Raji (cell line): ENCODE data around the gene GARIN5B.

Source experiments
- POLR2A ChIP-seq: IDR thresholded peaks from 2 replicates; pipeline ENCODE4 v1.6.1; 2011; ENCODE audit warnings: low read depth, low read length, control low read depth; ENCODE audit not compliant: insufficient read depth

The GARIN5B gene

DNA sequence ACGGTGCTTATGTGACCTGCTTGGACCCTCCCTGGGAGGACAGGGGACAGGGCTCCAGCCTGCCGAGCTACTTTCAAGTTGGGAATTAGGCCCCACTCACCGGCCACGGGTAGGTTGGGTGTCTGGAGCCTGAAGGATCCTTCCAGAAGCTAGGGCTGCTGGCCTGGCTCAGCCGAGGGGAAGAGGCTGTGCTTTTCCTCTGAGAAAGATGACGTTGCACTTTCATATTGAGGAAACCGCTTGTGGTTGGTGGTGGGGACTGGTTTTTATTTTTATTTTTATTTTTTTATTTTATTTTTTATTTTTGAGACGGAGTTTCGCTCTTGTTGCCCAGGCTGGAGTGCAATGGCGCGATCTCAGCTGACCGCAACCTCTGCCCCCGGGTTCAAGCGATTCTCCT lies 37.9 kb downstream of the GARIN5B start, which contains the start of gene TMEM150B:
TSS of gene TMEM150B (minus strand) at position 170 of the 400 bp plus-strand sequence. CDS start 4,305 bp downstream, outside the sequence.
- TF ChIP-seq POLR2A, result no peak

DNA sequence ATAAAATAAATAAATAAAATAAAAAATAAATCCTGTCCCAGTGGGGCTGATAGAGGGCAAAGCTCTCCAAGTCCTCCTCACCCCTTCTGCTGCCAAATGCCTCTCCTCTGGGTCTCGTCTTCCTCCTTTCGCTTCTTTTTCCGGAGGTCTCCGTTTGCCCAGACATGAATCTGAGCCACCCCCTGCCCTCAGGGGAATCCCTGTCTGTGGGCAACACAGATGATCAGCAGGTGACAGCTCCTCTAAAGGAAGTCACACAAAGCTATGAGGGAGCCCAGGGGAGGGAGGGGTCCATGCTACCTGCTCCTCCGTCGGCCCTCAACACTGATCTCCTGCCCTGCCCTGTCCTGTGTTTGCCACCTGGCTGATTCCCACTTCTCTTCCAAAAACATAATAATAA lies 38.4 kb downstream of the GARIN5B start:
- no peak for TF ChIP-seq POLR2A

DNA sequence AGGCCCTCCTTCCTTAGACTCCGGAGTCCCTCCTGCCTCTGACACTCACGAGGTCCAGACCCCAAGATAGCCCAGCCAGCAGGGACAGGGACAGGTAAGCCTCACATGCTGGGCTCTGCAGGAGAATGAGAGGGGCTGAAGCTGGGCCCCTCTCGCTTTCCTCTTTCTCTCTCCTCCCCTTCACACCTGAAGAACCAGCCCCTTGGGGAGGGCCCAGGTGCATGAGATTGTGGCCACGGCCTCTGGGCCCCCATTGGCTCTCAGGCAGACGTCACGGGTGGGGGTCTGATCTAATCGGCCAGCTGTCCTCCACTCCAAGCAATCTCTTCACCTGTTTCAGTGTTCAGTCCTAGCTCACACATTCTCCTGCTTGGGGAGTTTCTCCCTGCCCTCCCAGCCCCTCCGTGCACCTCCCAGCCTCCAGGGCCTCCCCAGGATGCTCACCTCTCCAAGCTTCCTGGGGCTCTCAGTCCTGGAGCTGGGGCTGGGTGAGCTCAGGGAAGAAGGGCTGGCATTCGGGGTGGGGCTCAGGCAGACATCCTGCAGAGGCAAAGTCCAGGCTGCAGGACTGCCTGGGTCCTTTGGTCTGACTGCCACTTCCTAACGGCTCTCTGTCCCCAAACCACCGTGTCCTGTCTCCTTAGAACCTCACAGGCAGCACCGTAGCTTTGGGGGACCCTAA lies 40.7 kb downstream of the GARIN5B start:
- no peak for TF ChIP-seq POLR2A

DNA sequence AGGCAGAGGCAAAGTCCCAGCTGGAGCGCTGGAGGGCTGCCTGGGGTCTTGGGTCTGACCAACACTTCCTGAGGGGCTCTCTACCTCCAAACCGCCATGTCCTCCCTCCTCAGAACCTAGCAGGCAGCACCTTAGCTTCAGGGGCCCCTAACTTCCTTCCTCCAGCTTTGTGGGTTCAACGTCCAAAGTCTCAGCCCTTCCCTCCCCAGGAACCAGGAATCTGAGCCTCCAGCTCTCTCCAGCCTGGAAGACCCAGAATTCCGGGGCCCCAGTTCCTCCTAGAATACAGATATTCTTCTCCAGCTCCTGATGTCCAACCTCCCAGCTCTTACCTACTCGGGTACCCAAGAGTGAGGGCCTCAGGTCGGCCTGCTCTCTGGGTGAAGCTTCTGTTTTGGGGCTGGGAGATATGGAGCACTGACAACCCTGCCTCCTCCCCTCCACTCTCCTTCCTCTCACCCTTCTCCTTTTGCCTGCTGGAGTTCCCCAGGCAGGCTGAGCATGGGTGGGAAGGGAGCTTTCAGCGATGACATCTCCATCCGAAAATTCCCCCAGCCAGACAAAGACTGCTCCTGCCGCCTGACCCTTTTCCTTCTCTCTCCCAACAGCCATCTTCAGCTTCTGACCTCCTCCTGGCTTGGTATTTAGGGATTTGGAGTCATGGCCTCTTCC lies 41.5 kb downstream of the GARIN5B start:
- no peak for TF ChIP-seq POLR2A

- TF ChIP-seq POLR2A, result no peak
Measured at GRCh38 chr19:55320844-55321419, 42.1 kb downstream of the GARIN5B start.

DNA sequence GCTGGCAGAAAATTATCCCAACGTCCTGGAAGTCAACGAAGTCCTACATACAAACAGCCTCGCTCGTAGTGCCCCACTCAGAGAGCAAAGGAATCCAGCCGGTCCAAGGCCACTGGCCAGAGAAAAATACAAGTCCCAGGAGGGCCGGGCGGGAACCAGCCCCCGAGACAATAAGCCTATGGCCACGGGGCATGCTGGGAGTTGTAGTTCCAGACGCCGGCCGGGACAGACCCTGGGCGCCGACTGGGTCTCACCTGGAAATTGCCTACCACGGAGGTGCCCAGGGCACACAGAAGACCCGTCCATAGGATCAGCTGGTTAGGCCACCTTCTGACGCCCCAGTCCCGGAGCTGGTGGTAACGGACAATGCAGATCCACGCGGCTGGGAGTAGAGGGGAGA lies 43.3 kb downstream of the GARIN5B start:
- TF ChIP-seq POLR2A, result no peak

DNA sequence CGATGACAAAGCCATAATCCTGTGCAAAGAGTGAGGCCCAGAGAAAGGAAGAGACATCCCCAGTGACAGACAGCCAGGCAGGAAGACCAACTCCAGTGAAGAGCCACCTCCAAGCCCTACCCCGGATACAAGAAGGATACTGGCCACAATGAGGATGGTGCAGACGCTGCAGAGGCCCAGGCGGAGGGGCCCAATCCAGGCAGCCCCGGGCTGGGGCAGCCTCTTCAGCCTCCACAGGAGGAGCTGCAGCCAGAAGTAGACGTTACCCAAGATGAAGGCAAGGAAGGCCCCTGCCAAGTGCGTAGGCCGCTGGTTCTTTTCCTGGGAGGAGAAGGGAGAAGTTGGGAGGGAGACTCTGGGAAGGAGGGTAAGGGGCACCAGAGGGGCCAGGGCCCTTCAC lies 46.4 kb downstream of the GARIN5B start:
- no peak for TF ChIP-seq POLR2A

DNA sequence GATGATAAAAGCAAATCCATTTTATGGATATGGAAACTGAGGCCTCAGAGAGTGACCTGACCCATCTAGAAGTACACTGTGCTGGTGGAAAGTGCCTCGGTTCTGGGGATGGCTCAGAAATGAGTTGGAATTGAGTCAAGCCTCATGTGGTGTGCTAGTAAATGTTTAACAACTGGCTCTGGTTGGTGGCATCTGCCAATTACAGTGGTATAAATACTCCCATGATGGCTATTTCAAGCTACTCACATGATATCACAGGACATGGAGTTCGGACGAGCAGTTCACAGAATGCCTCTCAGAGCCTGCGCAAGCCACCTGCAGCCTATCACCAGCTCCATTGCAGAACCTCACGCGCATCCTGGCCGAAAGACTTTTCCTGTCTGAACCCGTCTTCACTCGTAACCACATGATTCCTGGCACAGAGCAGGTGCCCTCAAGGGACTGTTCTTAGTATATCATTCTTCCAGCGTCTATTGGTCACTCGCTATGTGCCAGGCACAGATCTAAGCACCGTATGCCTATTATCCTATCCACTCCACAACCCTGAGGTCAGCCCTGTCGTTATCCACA lies 47.0 kb downstream of the GARIN5B start:
- no peak for TF ChIP-seq POLR2A

GRCh38 chr19:55314396-55314795 lies 48.7 kb downstream of the GARIN5B start:
- no peak for TF ChIP-seq POLR2A

GRCh38 chr19:55312621-55313512 lies 50.2 kb downstream of the GARIN5B start:
- no peak for TF ChIP-seq POLR2A

GRCh38 chr19:55311797-55312196 lies 51.3 kb downstream of the GARIN5B start:
- TF ChIP-seq POLR2A, result no peak

- TF ChIP-seq POLR2A, result no peak
Measured at GRCh38 chr19:55311397-55311796, 51.7 kb downstream of the GARIN5B start.

DNA sequence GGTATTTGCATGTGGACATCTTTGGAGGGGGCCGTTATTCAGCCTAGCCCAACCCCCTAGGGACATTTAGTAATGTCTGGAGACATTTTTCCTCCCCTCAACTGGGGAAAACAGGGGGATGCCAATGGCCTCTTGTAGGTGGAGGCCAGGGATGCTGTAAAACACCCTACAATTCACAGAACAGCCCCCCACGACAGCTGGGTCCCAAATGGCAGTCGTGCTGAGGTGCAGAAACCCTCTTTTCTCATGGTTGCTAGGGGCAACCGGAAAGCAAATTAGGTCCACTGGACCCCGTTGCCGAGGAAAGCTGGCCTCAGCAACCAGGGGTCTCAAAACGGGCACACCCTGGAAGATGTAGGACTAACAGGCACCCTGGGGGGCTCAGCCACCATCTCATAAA lies 52.6 kb downstream of the GARIN5B start:
- no peak for TF ChIP-seq POLR2A

- TF ChIP-seq POLR2A, result no peak
Measured at GRCh38 chr19:55309448-55309847, 53.6 kb downstream of the GARIN5B start.

GRCh38 chr19:55308281-55308680 lies 54.8 kb downstream of the GARIN5B start:
- no peak for TF ChIP-seq POLR2A
